ENCODE results near the gene CDC42EP3. TPM values are rescaled to one million over a fixed set of nuclear protein-coding genes. Genes with fewer than 3 reads are reported as not detected.

Gene CDC42EP3
- total RNA-seq, 6 donors from 2014 or later = 24.5 to 76.2 (median 43.2) TPM

DNA sequence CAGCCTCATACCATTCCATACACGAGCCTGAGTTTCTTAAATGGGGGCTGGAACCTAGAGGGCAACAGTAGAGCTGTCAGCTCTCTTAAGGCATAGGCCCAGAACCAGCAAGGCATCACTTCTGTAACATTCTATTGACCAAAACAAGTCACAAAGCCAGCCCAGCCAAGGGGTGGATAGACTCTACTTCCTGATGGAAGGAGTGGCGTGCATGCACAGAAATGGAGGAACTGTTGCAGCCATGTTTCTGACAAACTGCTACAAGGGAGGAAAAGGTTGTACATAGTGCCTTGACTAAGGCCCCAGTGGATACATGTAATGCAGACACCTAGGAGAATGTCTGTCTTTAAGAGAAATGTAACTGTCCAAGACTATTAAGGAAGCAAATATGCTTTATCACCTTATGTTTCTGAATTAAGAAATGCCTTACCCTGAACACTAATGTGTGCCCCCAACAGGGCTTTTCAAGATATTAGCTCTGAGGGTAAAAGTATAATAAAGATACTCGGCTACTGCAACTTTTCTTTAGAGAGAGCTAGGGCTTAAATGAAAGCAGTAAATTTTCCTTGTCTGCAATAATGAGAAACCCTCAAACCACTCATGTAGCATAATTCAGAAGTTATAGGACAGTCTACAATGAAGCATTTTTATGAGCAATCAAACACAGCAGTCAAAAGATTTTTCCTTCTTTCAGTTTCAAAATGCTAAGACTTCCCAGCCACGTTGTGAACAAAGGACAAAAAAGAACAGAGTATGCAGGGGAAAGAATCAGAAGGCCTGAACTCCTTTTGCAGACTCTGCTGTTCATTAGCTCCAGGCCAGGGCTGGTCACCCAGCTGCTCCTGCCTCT, 35.1 kb upstream of the CDC42EP3 start:
- no peaks in the 10 kb centered on the region for H3K27me3 ChIP-seq
- no peak for DNase-seq
- no peak for ATAC-seq (ENCODE audit: low FRiP score in 2 of 2)
- H3K4me3 ChIP-seq = no peak overlapping the region
- H3K4me1 ChIP-seq = peaks cover 0 to 32% (median 16%) of the 10 kb centered on the region in 4 donors
- H3K27ac ChIP-seq = no peak overlapping the region
- WGBS, 2 donors = 68 to 76% methylated on average over 4 of the region's 4 CpGs
- TF ChIP-seq POLR2A (IDR thresholded peaks at IDR 0.05) (no peak), POLR2AphosphoS5 (IDR thresholded peaks at IDR 0.05) (no peak), EP300 (IDR thresholded peaks at IDR 0.05) (no peak)
- TF ChIP-seq, protein P1, sequence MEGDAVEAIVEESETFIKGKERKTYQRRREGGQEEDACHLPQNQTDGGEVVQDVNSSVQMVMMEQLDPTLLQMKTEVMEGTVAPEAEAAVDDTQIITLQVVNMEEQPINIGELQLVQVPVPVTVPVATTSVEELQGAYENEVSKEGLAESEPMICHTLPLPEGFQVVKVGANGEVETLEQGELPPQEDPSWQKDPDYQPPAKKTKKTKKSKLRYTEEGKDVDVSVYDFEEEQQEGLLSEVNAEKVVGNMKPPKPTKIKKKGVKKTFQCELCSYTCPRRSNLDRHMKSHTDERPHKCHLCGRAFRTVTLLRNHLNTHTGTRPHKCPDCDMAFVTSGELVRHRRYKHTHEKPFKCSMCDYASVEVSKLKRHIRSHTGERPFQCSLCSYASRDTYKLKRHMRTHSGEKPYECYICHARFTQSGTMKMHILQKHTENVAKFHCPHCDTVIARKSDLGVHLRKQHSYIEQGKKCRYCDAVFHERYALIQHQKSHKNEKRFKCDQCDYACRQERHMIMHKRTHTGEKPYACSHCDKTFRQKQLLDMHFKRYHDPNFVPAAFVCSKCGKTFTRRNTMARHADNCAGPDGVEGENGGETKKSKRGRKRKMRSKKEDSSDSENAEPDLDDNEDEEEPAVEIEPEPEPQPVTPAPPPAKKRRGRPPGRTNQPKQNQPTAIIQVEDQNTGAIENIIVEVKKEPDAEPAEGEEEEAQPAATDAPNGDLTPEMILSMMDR (IDR thresholded peaks at IDR 0.05) = no peak
- no peaks in the 10 kb centered on the region for H3K36me3 ChIP-seq
- H3K9me3 ChIP-seq = no peaks in the 10 kb centered on the region

DNA sequence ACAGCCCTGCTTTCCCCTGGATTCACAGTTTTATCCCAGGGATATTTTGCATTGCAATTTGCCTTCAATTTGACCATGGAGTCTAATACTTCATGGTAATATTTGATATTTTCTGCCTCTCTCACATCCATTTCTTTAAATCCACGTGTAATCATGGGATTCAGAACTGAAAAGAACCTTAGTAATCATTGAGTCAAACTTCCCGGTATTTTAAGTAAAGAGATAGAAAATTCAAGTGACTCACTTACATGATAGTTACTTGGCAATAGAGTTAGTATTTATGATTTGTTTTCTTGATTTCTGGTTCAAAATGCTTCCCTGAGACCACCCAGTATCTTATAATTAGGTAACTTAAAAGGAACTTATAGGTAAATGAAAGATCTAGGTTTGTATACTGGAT, 33.7 kb upstream of the CDC42EP3 start:
- TF ChIP-seq POLR2A (IDR thresholded peaks at IDR 0.05) (no peak), EP300 (IDR thresholded peaks at IDR 0.05) (no peak), POLR2AphosphoS5 (IDR thresholded peaks at IDR 0.05) (no peak)
- TF ChIP-seq, protein P1 (IDR thresholded peaks at IDR 0.05) = no peak
- Histone ChIP-seq H3K27ac (no peak overlapping the region), H3K36me3 (no peaks in the 10 kb centered on the region), H3K4me1 (peaks cover 0 to 25% (median 9%) of the 10 kb centered on the region in 4 donors), H3K9me3 (no peaks in the 10 kb centered on the region), H3K4me3 (no peak overlapping the region), H3K27me3 (no peaks in the 10 kb centered on the region)
- 88 to 98% methylated on average over 2 of the region's 2 CpGs for WGBS, 2 donors
- DNase-seq (no peak), ATAC-seq (ENCODE audit: low FRiP score in 2 of 2) (no peak)

DNA sequence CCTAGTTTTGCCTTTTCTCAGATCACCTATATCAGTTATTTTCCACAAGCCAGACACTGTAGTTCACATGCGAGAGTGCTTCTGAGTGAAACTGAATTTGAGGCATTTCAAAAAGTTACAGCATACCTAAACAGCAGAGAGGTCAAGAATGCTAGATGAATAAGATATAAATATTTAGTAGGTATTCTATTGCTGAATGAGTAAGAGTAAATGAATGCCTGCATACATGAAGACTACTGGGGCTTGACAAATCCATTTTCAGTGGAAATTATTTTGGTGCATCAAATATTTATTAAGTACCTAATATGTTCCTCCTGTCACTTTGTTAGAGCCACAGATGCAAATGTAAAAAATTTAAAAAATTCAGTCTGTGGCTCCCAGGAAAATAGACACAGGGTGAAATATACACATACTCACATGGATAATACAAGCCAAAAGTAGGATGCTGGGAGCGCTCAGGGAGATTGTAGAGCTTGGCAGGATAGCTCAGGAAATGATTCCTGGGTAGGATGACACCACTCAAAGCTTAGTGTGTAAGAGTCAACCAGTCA, 27.6 kb upstream of the CDC42EP3 start:
- no peaks in the 10 kb centered on the region for H3K4me1 ChIP-seq
- no peaks in the 10 kb centered on the region for H3K36me3 ChIP-seq
- H3K4me3 ChIP-seq = no peak overlapping the region
- TF ChIP-seq POLR2A (IDR thresholded peaks at IDR 0.05) = no peak
- no peak for TF ChIP-seq POLR2AphosphoS5 (IDR thresholded peaks at IDR 0.05)
- no peak for TF ChIP-seq EP300 (IDR thresholded peaks at IDR 0.05)
- no peaks in the 10 kb centered on the region for H3K27me3 ChIP-seq
- DNase-seq = no peak
- H3K9me3 ChIP-seq = no peaks in the 10 kb centered on the region
- no peak for ATAC-seq (ENCODE audit: low FRiP score in 2 of 2)
- H3K27ac ChIP-seq = no peak overlapping the region
- 87 to 93% methylated on average over 2 of the region's 2 CpGs for WGBS, 2 donors

DNA sequence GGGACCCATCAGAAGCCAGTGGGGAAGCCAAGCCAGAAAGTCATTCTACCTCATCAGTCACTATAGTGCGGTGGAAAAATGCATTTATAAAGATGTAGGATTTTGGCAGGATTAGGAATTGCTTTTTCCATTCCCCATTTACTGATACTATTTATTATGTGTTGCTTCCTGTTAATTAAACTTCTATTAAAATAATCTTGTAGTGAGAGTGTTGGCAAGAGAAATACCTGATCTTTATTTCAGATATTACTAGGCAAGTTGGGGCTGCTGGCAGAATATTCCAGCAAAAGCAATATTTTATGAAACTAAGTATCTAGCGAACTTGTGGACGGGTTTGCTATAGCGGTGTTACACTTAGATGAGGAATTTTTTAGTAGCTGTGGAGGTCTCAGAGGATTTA, 23.9 kb upstream of the CDC42EP3 start:
- H3K36me3 ChIP-seq = no peaks in the 10 kb centered on the region
- DNase-seq = no peak
- TF ChIP-seq EP300 (IDR thresholded peaks at IDR 0.05) = no peak
- TF ChIP-seq, protein P1 (IDR thresholded peaks at IDR 0.05) = no peak
- TF ChIP-seq POLR2AphosphoS5 (IDR thresholded peaks at IDR 0.05) = no peak
- TF ChIP-seq POLR2A (IDR thresholded peaks at IDR 0.05) = no peak
- no peaks in the 10 kb centered on the region for H3K27me3 ChIP-seq
- no peaks in the 10 kb centered on the region for H3K4me1 ChIP-seq
- 85 to 88% methylated on average over 4 of the region's 4 CpGs for WGBS, 2 donors
- H3K4me3 ChIP-seq = no peak overlapping the region
- ATAC-seq (ENCODE audit: low FRiP score in 2 of 2) = no peak
- H3K9me3 ChIP-seq = no peaks in the 10 kb centered on the region
- H3K27ac ChIP-seq = no peak overlapping the region

DNA sequence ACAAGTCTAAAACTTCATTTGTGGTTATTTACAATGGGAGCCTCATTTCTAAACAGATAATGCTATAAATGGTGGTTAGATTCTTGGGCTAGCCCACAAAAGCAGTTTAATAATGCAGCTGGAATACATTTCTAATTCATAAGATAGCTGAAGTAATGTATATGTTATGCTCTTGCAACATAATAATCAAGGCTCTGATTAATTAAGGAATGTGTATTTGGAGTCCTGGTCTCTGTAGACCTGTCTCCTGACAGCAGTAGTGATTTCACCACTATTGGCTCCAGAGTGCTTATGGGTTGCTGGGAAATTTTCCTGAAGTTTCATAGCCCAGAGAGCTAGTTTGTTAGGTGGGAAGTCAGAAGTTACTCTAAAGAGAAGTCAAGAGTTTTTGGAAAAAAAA, 21.3 kb upstream of the CDC42EP3 start:
- H3K4me1 ChIP-seq = peaks cover 0 to 3% (median 0%) of the 10 kb centered on the region in 4 donors
- ATAC-seq (ENCODE audit: low FRiP score in 2 of 2) = no peak
- no peak for DNase-seq
- H3K4me3 ChIP-seq = no peak overlapping the region
- TF ChIP-seq, protein P1 (IDR thresholded peaks at IDR 0.05) = no peak
- TF ChIP-seq POLR2AphosphoS5 (IDR thresholded peaks at IDR 0.05) = no peak
- no peak for TF ChIP-seq POLR2A (IDR thresholded peaks at IDR 0.05)
- TF ChIP-seq EP300 (IDR thresholded peaks at IDR 0.05) = no peak
- no peaks in the 10 kb centered on the region for H3K9me3 ChIP-seq
- no peaks in the 10 kb centered on the region for H3K36me3 ChIP-seq
- H3K27me3 ChIP-seq = no peaks in the 10 kb centered on the region
- H3K27ac ChIP-seq = no peak overlapping the region
